H1 (cell line): Measurements from ENCODE around the gene DMRT1. TPM values are rescaled to one million over a fixed set of nuclear protein-coding genes. Genes with fewer than 3 reads are reported as not detected.

Experiments
- BRCA1 ChIP-seq: IDR thresholded peaks from 2 replicates; pipeline ENCODE4 v1.6.1; 2012; ENCODE audit warnings: low read depth, low read length, improper control_type of control experiment
- RBBP5 ChIP-seq: IDR thresholded peaks from 2 replicates; pipeline ENCODE4 v1.7.1; 2012; ENCODE audit warnings: low read depth, mild to moderate bottlenecking, inconsistent platforms, low read length, moderate library complexity, borderline replicate concordance
- polyA plus RNA-seq, 7 experiments: library from polyadenylated mRNA; depleted of rRNA in 3 of 7; stranded (reverse) in 5 of 7; unstranded in 2 of 7; fragments of >200 nt in 5 of 7; fragments of 200-250 nt in 2 of 7; gene quantifications; 1 replicate in 5 of 7; 2 replicates in 1 of 7; 4 replicates in 1 of 7; pipeline versions ENCODE4 v1.2.1 to v1.2.3, GENCODE V29; 2011 to 2013; ENCODE audit warnings: missing spikeins in 2 of 7, mixed read lengths in 2 of 7
- total RNA-seq: library from RNA; stranded (reverse); fragmentation: NEBNext Ultra II Directional; extraction: Animal tissue kit (Norgen Biotek cat#: 25700); gene quantifications from 2 replicates; pipeline ENCODE4 v1.2.1, GENCODE V29; 2021
- TF ChIP-seq, protein P1 (sequence below): fragments of 300-600 bp; sonication (generic); IDR thresholded peaks from 2 replicates; pipeline ENCODE4 v1.7.1; 2012; ENCODE audit warnings: low read length, moderate library complexity, mild to moderate bottlenecking, inconsistent platforms; ENCODE audit not compliant: insufficient replicate concordance

The DMRT1 gene
- total and polyA plus RNA-seq, 2 of the 8 experiments (the other 6 are each of a cell fraction or from before 2014, with no cell fraction given), result 0.15 TPM; not detected in 1

- TF ChIP-seq, protein P1, sequence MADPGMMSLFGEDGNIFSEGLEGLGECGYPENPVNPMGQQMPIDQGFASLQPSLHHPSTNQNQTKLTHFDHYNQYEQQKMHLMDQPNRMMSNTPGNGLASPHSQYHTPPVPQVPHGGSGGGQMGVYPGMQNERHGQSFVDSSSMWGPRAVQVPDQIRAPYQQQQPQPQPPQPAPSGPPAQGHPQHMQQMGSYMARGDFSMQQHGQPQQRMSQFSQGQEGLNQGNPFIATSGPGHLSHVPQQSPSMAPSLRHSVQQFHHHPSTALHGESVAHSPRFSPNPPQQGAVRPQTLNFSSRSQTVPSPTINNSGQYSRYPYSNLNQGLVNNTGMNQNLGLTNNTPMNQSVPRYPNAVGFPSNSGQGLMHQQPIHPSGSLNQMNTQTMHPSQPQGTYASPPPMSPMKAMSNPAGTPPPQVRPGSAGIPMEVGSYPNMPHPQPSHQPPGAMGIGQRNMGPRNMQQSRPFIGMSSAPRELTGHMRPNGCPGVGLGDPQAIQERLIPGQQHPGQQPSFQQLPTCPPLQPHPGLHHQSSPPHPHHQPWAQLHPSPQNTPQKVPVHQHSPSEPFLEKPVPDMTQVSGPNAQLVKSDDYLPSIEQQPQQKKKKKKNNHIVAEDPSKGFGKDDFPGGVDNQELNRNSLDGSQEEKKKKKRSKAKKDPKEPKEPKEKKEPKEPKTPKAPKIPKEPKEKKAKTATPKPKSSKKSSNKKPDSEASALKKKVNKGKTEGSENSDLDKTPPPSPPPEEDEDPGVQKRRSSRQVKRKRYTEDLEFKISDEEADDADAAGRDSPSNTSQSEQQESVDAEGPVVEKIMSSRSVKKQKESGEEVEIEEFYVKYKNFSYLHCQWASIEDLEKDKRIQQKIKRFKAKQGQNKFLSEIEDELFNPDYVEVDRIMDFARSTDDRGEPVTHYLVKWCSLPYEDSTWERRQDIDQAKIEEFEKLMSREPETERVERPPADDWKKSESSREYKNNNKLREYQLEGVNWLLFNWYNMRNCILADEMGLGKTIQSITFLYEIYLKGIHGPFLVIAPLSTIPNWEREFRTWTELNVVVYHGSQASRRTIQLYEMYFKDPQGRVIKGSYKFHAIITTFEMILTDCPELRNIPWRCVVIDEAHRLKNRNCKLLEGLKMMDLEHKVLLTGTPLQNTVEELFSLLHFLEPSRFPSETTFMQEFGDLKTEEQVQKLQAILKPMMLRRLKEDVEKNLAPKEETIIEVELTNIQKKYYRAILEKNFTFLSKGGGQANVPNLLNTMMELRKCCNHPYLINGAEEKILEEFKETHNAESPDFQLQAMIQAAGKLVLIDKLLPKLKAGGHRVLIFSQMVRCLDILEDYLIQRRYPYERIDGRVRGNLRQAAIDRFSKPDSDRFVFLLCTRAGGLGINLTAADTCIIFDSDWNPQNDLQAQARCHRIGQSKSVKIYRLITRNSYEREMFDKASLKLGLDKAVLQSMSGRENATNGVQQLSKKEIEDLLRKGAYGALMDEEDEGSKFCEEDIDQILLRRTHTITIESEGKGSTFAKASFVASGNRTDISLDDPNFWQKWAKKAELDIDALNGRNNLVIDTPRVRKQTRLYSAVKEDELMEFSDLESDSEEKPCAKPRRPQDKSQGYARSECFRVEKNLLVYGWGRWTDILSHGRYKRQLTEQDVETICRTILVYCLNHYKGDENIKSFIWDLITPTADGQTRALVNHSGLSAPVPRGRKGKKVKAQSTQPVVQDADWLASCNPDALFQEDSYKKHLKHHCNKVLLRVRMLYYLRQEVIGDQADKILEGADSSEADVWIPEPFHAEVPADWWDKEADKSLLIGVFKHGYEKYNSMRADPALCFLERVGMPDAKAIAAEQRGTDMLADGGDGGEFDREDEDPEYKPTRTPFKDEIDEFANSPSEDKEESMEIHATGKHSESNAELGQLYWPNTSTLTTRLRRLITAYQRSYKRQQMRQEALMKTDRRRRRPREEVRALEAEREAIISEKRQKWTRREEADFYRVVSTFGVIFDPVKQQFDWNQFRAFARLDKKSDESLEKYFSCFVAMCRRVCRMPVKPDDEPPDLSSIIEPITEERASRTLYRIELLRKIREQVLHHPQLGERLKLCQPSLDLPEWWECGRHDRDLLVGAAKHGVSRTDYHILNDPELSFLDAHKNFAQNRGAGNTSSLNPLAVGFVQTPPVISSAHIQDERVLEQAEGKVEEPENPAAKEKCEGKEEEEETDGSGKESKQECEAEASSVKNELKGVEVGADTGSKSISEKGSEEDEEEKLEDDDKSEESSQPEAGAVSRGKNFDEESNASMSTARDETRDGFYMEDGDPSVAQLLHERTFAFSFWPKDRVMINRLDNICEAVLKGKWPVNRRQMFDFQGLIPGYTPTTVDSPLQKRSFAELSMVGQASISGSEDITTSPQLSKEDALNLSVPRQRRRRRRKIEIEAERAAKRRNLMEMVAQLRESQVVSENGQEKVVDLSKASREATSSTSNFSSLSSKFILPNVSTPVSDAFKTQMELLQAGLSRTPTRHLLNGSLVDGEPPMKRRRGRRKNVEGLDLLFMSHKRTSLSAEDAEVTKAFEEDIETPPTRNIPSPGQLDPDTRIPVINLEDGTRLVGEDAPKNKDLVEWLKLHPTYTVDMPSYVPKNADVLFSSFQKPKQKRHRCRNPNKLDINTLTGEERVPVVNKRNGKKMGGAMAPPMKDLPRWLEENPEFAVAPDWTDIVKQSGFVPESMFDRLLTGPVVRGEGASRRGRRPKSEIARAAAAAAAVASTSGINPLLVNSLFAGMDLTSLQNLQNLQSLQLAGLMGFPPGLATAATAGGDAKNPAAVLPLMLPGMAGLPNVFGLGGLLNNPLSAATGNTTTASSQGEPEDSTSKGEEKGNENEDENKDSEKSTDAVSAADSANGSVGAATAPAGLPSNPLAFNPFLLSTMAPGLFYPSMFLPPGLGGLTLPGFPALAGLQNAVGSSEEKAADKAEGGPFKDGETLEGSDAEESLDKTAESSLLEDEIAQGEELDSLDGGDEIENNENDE, result no peak
- no peak for TF ChIP-seq RBBP5
- no peak for TF ChIP-seq BRCA1
Measured at GRCh38 chr9:1009101-1009707, 167.7 kb downstream of the DMRT1 start (continued).
